GM23338 (cell line): ENCODE results near the gene CYB561D1. TPM values are rescaled to one million over a fixed set of nuclear protein-coding genes. Genes with fewer than 3 reads are reported as not detected.

ENCODE experiments used
- ATAC-seq: fragments of 200-7000 bp; cut with Tn5 transposase; 3 replicates; pipeline ENCODE4 v1.9.1; 2020
- DNase-seq: peaks from one replicate; pipeline ENCODE4 v3.0.0-alpha.2; 2015; ENCODE audit warnings: low spot score
- H2AFZ ChIP-seq: fragments of 200-600 bp; sonication (generic); 2 replicates; pipeline ENCODE4 v1.8.0; 2016; ENCODE audit warnings: antibody characterized with exemption, mild to moderate bottlenecking, moderate library complexity
- H3F3A ChIP-seq: fragments of 200-600 bp; sonication (generic); replicated peaks from 2 replicates; pipeline ENCODE4 v1.8.0; 2017; ENCODE audit warnings: antibody characterized with exemption, mixed run types, low read depth
- H3K27ac ChIP-seq: fragments of 200-600 bp; sonication (generic); 2 replicates; pipeline ENCODE4 v1.6.1; 2016; ENCODE audit warnings: low read depth
- H3K27me3 ChIP-seq: fragments of 200-600 bp; sonication (generic); 2 replicates; pipeline ENCODE4 v1.8.0; 2016; ENCODE audit warnings: mild to moderate bottlenecking, mixed run types, moderate library complexity; ENCODE audit not compliant: insufficient read depth
- H3K36me3 ChIP-seq: fragments of 200-600 bp; sonication (generic); 2 replicates; pipeline ENCODE4 v1.8.0; 2016; ENCODE audit warnings: mild to moderate bottlenecking; ENCODE audit not compliant: insufficient read depth
- H3K4me1 ChIP-seq: fragments of 200-600 bp; sonication (generic); 2 replicates; pipeline ENCODE4 v1.8.0; 2016; ENCODE audit warnings: mild to moderate bottlenecking, moderate library complexity; ENCODE audit not compliant: insufficient read depth
- H3K4me2 ChIP-seq: fragments of 200-600 bp; sonication (generic); 2 replicates; pipeline ENCODE4 v1.7.1; 2017; ENCODE audit warnings: mixed run types
- H3K4me3 ChIP-seq: fragments of 200-600 bp; sonication (generic); 2 replicates; pipeline ENCODE4 v1.6.1; 2016; ENCODE audit warnings: mixed run types
- H3K79me2 ChIP-seq: fragments of 200-600 bp; sonication (generic); replicated peaks from 2 replicates; pipeline ENCODE4 v1.8.0; 2017; ENCODE audit warnings: mild to moderate bottlenecking; ENCODE audit not compliant: insufficient read depth
- H3K9me2 ChIP-seq: fragments of 200-600 bp; sonication (generic); 2 replicates; pipeline ENCODE4 v1.8.0; 2017; ENCODE audit not compliant: insufficient read depth
- H4K20me1 ChIP-seq: fragments of 200-600 bp; sonication (generic); replicated peaks from 2 replicates; pipeline ENCODE4 v1.8.0; 2017; ENCODE audit warnings: mild to moderate bottlenecking; ENCODE audit not compliant: insufficient read depth
- H3K27ac Mint-ChIP-seq: 2 replicates; pipeline ENCODE4 v1.8.0; 2020; ENCODE audit warnings: inconsistent platforms, mild to moderate bottlenecking, moderate library complexity, mixed read lengths
- H3K27me3 Mint-ChIP-seq: 3 replicates; pipeline ENCODE4 v1.8.0; 2022; ENCODE audit warnings: low read depth, mild to moderate bottlenecking, moderate library complexity, mixed read lengths, inconsistent platforms; ENCODE audit not compliant: insufficient read depth, poor library complexity
- H3K36me3 Mint-ChIP-seq: 3 replicates; pipeline ENCODE4 v1.8.0; 2021; ENCODE audit warnings: low read depth, mild to moderate bottlenecking, inconsistent platforms, moderate library complexity, mixed read lengths
- H3K4me1 Mint-ChIP-seq: 3 replicates; pipeline ENCODE4 v1.8.0; 2020; ENCODE audit warnings: mild to moderate bottlenecking, inconsistent platforms, mixed read lengths
- H3K4me3 Mint-ChIP-seq: 3 replicates; pipeline ENCODE4 v1.8.0; 2021; ENCODE audit warnings: moderate library complexity, mild to moderate bottlenecking, inconsistent platforms, mixed read lengths
- H3K9me3 Mint-ChIP-seq: 3 replicates; pipeline ENCODE4 v1.8.0; 2020; ENCODE audit warnings: moderate library complexity, mild to moderate bottlenecking, inconsistent platforms, mixed read lengths
- CREB1 ChIP-seq: fragments of 250-450 bp; sonication (Bioruptor Pico); IDR thresholded peaks from 2 replicates; pipeline ENCODE4 v1.5.0; 2020; ENCODE audit warnings: low read depth, mild to moderate bottlenecking, moderate library complexity
- CTCF ChIP-seq, 2 experiments: fragments of 200-600 bp in 1 of 2; sonication (generic) in 1 of 2; conservative IDR thresholded peaks; 2 replicates each; pipeline versions ENCODE4 v1.5.1 to v1.6.1; 2016 to 2017; ENCODE audit warnings: antibody characterized with exemption in 2 of 2, low read depth in 2 of 2, mild to moderate bottlenecking in 2 of 2, moderate library complexity in 1 of 2
- EZH2 ChIP-seq: fragments of 200-600 bp; sonication (generic); IDR thresholded peaks from one replicate; pipeline ENCODE4 v1.8.0; 2017; ENCODE audit warnings: antibody characterized with exemption, mild to moderate bottlenecking, low read depth; ENCODE audit not compliant: unreplicated experiment
- EZH2phosphoT487 ChIP-seq: fragments of 200-600 bp; sonication (generic); IDR thresholded peaks from one replicate; pipeline ENCODE4 v1.8.1; 2018; ENCODE audit warnings: antibody characterized with exemption; ENCODE audit not compliant: unreplicated experiment
- JUNB ChIP-seq: IDR thresholded peaks from one replicate; pipeline ENCODE4 v1.6.1; 2016; ENCODE audit warnings: antibody characterized with exemption; ENCODE audit not compliant: unreplicated experiment
- NANOG ChIP-seq: IDR thresholded peaks from 2 replicates; pipeline ENCODE4 v1.6.1; 2016; ENCODE audit warnings: antibody characterized with exemption, borderline replicate concordance
- POLR2AphosphoS5 ChIP-seq: IDR thresholded peaks from 2 replicates; pipeline ENCODE4 v1.6.1; 2016; ENCODE audit warnings: antibody characterized with exemption, low read depth
- REST ChIP-seq: IDR thresholded peaks from one replicate; pipeline ENCODE4 v1.6.1; 2018; ENCODE audit warnings: antibody characterized with exemption; ENCODE audit not compliant: unreplicated experiment
- STAT1 ChIP-seq: IDR thresholded peaks from one replicate; pipeline ENCODE4 v1.6.1; 2016; ENCODE audit warnings: antibody characterized with exemption; ENCODE audit not compliant: unreplicated experiment
- ZNF114 ChIP-seq: fragments of 250-450 bp; sonication (Bioruptor Pico); IDR thresholded peaks from 2 replicates; pipeline ENCODE4 v1.5.0; 2020; ENCODE audit warnings: mild to moderate bottlenecking, moderate library complexity
- ZNF331 ChIP-seq: fragments of 250-450 bp; sonication (Bioruptor Pico); IDR thresholded peaks from 2 replicates; pipeline ENCODE4 v1.5.0; 2020; ENCODE audit warnings: low read depth, mild to moderate bottlenecking, moderate library complexity
- polyA plus RNA-seq: library from polyadenylated mRNA; unstranded; fragments of >200 nt; fragmentation: Nextera tagmentation; extraction: Ambion mirVana; gene quantifications from 2 replicates; pipeline ENCODE4 v1.2.1, GENCODE V29; 2016
- total RNA-seq: library from RNA; depleted of rRNA; stranded (reverse); fragments of >200 nt; shearing (Covaris generic); gene quantifications from 2 replicates; pipeline ENCODE4 v1.2.3, GENCODE V29; 2014
- TF ChIP-seq, protein P1 (sequence below): fragments of 250-450 bp; sonication (Bioruptor Pico); IDR thresholded peaks from 2 replicates; pipeline ENCODE4 v1.5.0; 2020; ENCODE audit warnings: mild to moderate bottlenecking, moderate library complexity
- TF ChIP-seq, protein P2 (sequence below): IDR thresholded peaks from 2 replicates; pipeline ENCODE4 v1.6.1; 2016; ENCODE audit warnings: antibody characterized with exemption

CYB561D1 gene
- total and polyA plus RNA-seq, 2 experiments from 2014 or later, result 0.95 to 2.7 TPM

GRCh38 chr1:109491372-109491771, 2.5 kb upstream of the CYB561D1 start:
- Mint-ChIP-seq H3K36me3 (peaks cover 22% of the 10 kb centered on the region; the same call in 2 of the 3 replicates), H3K4me3 (no peak overlapping the region), H3K27me3 (peaks cover 14% of the 10 kb centered on the region), H3K4me1 (peaks cover 3% of the 10 kb centered on the region), H3K9me3 (no peaks in the 10 kb centered on the region), H3K27ac (no peak overlapping the region)
- Histone ChIP-seq H3K4me2 (no peak overlapping the region), H3K27ac (no peak overlapping the region), H2AFZ (no peak overlapping the region), H4K20me1 (no peaks in the 10 kb centered on the region), H3K4me3 (no peak overlapping the region), H3K36me3 (no peaks in the 10 kb centered on the region), H3K4me1 (no peaks in the 10 kb centered on the region; the same call in 1 of the 2 replicates), H3K27me3 (no peaks in the 10 kb centered on the region), H3K9me2 (no peaks in the 10 kb centered on the region), H3K79me2 (no peaks in the 10 kb centered on the region), H3F3A (no peaks in the 10 kb centered on the region; the same call in 1 of the 2 replicates)
- ATAC-seq, result no peak
- no peak for DNase-seq
- TF ChIP-seq CREB1 (CRISPR knock-in tag) (no peak), EZH2 (no peak), STAT1 (no peak), EZH2phosphoT487 (no peak), NANOG (no peak), ZNF114 (CRISPR knock-in tag) (no peak), ZNF331 (no peak), REST (no peak), CTCF (conservative IDR thresholded peaks at IDR 0.05; ENCODE audit: low read depth in 2 of 2) (no peak), POLR2AphosphoS5 (no peak), JUNB (no peak)
- TF ChIP-seq, protein P1, sequence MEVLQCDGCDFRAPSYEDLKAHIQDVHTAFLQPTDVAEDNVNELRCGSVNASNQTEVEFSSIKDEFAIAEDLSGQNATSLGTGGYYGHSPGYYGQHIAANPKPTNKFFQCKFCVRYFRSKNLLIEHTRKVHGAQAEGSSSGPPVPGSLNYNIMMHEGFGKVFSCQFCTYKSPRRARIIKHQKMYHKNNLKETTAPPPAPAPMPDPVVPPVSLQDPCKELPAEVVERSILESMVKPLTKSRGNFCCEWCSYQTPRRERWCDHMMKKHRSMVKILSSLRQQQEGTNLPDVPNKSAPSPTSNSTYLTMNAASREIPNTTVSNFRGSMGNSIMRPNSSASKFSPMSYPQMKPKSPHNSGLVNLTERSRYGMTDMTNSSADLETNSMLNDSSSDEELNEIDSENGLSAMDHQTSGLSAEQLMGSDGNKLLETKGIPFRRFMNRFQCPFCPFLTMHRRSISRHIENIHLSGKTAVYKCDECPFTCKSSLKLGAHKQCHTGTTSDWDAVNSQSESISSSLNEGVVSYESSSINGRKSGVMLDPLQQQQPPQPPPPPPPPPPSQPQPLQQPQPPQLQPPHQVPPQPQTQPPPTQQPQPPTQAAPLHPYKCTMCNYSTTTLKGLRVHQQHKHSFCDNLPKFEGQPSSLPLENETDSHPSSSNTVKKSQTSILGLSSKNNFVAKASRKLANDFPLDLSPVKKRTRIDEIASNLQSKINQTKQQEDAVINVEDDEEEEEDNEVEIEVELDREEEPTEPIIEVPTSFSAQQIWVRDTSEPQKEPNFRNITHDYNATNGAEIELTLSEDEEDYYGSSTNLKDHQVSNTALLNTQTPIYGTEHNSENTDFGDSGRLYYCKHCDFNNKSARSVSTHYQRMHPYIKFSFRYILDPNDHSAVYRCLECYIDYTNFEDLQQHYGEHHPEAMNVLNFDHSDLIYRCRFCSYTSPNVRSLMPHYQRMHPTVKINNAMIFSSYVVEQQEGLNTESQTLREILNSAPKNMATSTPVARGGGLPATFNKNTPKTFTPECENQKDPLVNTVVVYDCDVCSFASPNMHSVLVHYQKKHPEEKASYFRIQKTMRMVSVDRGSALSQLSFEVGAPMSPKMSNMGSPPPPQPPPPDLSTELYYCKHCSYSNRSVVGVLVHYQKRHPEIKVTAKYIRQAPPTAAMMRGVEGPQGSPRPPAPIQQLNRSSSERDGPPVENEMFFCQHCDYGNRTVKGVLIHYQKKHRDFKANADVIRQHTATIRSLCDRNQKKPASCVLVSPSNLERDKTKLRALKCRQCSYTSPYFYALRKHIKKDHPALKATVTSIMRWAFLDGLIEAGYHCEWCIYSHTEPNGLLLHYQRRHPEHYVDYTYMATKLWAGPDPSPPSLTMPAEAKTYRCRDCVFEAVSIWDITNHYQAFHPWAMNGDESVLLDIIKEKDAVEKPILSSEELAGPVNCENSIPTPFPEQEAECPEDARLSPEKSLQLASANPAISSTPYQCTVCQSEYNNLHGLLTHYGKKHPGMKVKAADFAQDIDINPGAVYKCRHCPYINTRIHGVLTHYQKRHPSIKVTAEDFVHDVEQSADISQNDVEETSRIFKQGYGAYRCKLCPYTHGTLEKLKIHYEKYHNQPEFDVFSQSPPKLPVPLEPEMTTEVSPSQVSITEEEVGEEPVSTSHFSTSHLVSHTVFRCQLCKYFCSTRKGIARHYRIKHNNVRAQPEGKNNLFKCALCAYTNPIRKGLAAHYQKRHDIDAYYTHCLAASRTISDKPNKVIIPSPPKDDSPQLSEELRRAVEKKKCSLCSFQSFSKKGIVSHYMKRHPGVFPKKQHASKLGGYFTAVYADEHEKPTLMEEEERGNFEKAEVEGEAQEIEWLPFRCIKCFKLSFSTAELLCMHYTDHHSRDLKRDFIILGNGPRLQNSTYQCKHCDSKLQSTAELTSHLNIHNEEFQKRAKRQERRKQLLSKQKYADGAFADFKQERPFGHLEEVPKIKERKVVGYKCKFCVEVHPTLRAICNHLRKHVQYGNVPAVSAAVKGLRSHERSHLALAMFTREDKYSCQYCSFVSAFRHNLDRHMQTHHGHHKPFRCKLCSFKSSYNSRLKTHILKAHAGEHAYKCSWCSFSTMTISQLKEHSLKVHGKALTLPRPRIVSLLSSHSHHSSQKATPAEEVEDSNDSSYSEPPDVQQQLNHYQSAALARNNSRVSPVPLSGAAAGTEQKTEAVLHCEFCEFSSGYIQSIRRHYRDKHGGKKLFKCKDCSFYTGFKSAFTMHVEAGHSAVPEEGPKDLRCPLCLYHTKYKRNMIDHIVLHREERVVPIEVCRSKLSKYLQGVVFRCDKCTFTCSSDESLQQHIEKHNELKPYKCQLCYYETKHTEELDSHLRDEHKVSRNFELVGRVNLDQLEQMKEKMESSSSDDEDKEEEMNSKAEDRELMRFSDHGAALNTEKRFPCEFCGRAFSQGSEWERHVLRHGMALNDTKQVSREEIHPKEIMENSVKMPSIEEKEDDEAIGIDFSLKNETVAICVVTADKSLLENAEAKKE, result no peak
- TF ChIP-seq, protein P2, sequence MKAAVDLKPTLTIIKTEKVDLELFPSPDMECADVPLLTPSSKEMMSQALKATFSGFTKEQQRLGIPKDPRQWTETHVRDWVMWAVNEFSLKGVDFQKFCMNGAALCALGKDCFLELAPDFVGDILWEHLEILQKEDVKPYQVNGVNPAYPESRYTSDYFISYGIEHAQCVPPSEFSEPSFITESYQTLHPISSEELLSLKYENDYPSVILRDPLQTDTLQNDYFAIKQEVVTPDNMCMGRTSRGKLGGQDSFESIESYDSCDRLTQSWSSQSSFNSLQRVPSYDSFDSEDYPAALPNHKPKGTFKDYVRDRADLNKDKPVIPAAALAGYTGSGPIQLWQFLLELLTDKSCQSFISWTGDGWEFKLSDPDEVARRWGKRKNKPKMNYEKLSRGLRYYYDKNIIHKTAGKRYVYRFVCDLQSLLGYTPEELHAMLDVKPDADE, result no peak
